Measurements from ENCODE around the gene EXOG. TPM values are rescaled to one million over a fixed set of nuclear protein-coding genes. Genes with fewer than 3 reads are reported as not detected.
A peak's percentile ranks its signal among the peaks of the same experiment; 100 is the strongest.

Gene EXOG
- total and polyA plus RNA-seq, 11 donors, result 18.3 to 35.9 (median 25.0) TPM

DNA sequence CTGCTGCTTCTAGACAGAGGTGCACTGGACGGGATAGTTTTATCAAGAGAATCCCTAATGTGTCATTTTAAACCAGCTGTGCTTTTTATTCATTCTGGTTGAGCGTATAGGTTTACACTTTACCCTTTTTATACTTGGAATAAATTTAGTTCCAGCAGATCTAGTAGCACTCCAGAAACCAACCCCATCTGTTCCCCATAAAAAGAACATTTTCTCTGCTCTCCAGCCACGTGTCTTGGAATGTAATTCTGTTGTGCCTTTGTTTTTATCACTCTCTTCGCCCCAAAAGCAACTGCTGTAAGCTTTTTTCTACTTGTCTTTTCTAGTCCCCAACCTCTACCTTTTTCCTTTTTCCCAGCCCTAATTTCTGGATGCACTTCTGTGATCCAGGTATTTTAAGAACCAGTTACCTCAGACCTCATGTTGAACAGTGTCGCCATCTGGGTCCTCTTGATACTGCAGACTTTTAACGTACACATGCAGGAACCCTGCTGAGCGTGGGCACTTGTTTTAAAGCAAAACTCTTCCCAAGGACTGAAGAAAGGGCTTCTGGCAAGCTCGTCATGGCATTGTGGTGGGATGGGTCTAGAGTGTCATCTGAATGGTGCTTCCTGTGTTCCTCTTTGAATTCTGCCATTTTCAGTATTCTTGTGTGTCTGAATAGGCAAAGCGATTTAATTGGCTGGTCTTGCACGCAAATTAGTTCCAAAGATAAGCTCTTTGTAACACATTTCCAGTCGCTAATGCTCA is 5.7 kb upstream of the EXOG start:
- H3K27me3 ChIP-seq, result no peaks in the 10 kb centered on the region
- no peak for DNase-seq
- H3K27ac ChIP-seq, result no peak overlapping the region
- intact Hi-C loops (cut with DNase I), result loop anchor here in 5 of 10 donors (10.0 kb wide), 2 partner anchors 164 to 354 kb away; no protein-coding TSS in a partner anchor
- H3K9me3 ChIP-seq, result no peaks in the 10 kb centered on the region
- ATAC-seq, result no peak
- peaks cover 0 to 4% (median 0%) of the 10 kb centered on the region in 9 donors for H3K36me3 ChIP-seq
- no peak for TF ChIP-seq POLR2A (IDR thresholded peaks at IDR 0.05)
- H3K4me3 ChIP-seq, result no peak overlapping the region
- H3K4me1 ChIP-seq, result peaks cover 0 to 3% (median 0%) of the 10 kb centered on the region in 12 donors
- WGBS, 4 donors, result 86 to 94% (median 87%) methylated on average over 11 of the region's 11 CpGs

DNA sequence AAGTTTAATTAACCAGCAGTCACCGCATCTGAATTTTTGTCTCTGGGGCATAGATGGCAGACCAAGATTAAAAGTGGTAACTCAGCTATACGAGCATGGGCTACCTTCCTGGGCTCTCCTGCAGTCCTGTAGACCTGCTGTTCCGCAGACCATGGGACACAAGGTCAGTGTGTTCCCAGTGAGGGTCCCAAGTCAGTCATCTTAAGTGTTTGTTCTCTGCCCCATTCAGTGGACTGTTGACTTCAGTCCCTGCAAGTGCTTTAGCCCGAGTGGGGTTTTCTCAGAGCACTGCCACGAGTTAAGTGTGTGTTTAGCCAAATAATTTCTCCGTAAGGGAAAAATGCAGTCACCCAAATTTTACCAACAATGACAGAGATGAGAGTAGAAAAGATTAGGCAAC is 4.9 kb upstream of the EXOG start:
- no peaks in the 10 kb centered on the region for H3K27me3 ChIP-seq
- no peak overlapping the region for H3K4me3 ChIP-seq
- 91 to 96% (median 94%) methylated on average over 6 of the region's 6 CpGs for WGBS, 4 donors
- no peak overlapping the region for H3K27ac ChIP-seq
- H3K36me3 ChIP-seq, result peaks cover 0 to 4% (median 0%) of the 10 kb centered on the region in 9 donors
- no peaks in the 10 kb centered on the region for H3K9me3 ChIP-seq
- TF ChIP-seq, protein P1, sequence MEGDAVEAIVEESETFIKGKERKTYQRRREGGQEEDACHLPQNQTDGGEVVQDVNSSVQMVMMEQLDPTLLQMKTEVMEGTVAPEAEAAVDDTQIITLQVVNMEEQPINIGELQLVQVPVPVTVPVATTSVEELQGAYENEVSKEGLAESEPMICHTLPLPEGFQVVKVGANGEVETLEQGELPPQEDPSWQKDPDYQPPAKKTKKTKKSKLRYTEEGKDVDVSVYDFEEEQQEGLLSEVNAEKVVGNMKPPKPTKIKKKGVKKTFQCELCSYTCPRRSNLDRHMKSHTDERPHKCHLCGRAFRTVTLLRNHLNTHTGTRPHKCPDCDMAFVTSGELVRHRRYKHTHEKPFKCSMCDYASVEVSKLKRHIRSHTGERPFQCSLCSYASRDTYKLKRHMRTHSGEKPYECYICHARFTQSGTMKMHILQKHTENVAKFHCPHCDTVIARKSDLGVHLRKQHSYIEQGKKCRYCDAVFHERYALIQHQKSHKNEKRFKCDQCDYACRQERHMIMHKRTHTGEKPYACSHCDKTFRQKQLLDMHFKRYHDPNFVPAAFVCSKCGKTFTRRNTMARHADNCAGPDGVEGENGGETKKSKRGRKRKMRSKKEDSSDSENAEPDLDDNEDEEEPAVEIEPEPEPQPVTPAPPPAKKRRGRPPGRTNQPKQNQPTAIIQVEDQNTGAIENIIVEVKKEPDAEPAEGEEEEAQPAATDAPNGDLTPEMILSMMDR (IDR thresholded peaks at IDR 0.05), result no peak
- no peak for DNase-seq
- peaks cover 0 to 3% (median 0%) of the 10 kb centered on the region in 12 donors for H3K4me1 ChIP-seq
- intact Hi-C loops (cut with DNase I), result loop anchor here in 5 of 10 donors (10.0 kb wide), 2 partner anchors 164 to 354 kb away; no protein-coding TSS in a partner anchor
- ATAC-seq, result no peak

DNA sequence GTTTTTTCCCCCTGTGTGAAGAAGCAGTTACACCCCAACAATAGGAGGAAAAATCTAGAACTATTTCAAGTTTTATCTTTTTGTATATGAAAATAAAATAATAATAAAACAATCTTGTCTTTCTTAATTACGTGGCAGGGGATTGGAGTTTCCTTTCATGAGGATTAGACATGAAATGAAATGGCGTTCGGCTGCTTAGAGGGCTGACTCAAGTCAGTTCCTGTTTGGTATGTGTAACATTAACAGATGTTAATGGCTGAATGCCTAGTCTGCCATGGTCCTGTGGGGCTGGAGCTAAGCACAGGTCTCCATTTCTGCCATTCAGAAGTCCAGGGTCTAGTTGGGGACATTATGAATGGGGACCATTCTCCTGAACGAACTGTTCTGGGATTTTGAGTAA is 3.1 kb upstream of the EXOG start:
- TF ChIP-seq, protein P1 (IDR thresholded peaks at IDR 0.05), result no peak
- no peak for TF ChIP-seq POLR2A (IDR thresholded peaks at IDR 0.05)
- 59 to 84% (median 62%) methylated on average over 4 of the region's 4 CpGs for WGBS, 4 donors
- Histone ChIP-seq H3K36me3 (peaks cover 0 to 4% (median 0%) of the 10 kb centered on the region in 9 donors), H3K27ac (peak overlapping the region in 2 of 12 donors; percentile 22 to 26), H3K9me3 (no peaks in the 10 kb centered on the region), H3K4me1 (peaks cover 0 to 14% (median 6%) of the 10 kb centered on the region in 12 donors), H3K27me3 (no peaks in the 10 kb centered on the region), H3K4me3 (no peak overlapping the region)
- no peak for ATAC-seq
- no peak for DNase-seq
- intact Hi-C loops (cut with DNase I), result loop anchor here in 6 of 10 donors (2.0 to 10.0 kb wide), 3 partner anchors 162 to 352 kb away; no protein-coding TSS in a partner anchor

DNA sequence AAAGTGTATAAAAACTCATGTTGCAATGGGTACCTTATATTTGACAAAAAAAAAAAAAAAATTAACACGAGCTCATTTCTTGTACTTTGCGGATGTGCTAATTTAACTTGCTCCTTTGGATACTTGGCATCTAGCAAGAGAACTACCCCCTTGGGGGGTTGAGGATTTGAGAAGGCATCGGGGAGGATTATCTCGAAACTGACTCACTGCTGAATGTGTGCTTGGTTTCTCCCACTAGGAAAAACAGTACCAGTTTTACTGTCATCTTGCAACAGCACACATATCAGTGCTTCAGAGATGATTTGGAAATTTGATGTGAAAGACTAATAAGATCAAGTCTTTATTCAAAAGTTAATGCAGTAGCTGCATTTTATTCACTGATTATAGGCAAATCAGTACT is 891 bp downstream of the EXOG start:
- 27 to 37% (median 29%) methylated on average over 4 of the region's 4 CpGs for WGBS, 4 donors
- Histone ChIP-seq H3K4me3 (peak overlapping the region in 11 of 12 donors; percentile 58 to 97 (median 70)), H3K27ac (peak overlapping the region in 8 of 12 donors; percentile 82 to 92 (median 89)), H3K4me1 (peaks cover 0 to 37% (median 12%) of the 10 kb centered on the region in 12 donors), H3K36me3 (peaks cover 0 to 24% (median 13%) of the 10 kb centered on the region in 9 donors), H3K9me3 (no peaks in the 10 kb centered on the region), H3K27me3 (no peaks in the 10 kb centered on the region)
- intact Hi-C loops (cut with DNase I), result loop anchor here in 7 of 10 donors (2.0 to 10.0 kb wide), 6 partner anchors 154 to 348 kb away; no protein-coding TSS in a partner anchor
- no peak for ATAC-seq
- DNase-seq, result no peak
- TF ChIP-seq, protein P1 (IDR thresholded peaks at IDR 0.05), result no peak
- no peak for TF ChIP-seq POLR2A (IDR thresholded peaks at IDR 0.05)
